ENCODE measurements around the gene TOMM22. TPM values are rescaled to one million over a fixed set of nuclear protein-coding genes. Genes with fewer than 3 reads are reported as not detected.

The TOMM22 gene
- polyA plus RNA-seq, 2 of the 4 experiments (the other 2 are of a cell fraction): 63.2 to 68.4 TPM

DNA sequence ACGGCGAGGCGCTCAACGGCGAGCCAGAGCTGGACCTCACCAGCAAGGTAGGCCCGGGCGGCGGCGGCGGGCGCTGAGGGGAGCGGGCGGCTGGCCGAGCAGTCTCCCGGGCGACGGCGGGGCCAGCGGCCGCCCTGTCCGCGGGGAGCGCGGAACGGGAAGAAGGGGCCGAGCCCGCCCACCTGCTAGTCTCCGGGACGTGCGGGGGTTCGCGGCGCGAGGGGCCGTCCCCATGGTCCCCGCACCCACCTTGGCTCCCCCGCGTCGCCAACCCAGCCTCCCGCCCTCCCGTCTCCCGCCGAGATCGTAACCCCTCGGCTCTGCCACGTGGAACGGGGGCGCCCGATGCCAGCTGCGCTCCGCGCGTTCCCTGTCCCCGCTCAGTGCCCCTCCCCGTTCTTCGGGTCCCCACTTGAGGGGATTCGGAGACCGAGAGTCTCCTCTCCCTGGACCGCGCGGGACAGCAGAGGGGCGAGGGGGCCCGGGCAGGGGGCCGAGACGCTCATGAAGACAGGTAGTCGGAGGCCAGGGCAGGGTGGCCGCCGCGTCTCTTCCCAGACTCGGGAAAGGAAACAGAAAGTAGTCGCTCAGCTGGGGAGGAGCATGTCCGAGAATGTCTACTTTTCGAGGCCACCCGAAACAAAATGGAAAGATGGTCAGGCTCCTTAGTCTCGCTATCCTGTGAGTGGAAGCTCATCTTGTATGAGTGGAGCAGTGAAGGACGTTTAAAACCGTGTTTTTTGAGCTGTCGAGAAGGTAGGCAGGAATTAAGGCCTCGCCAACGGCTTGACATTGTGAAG lies 24.5 kb downstream of the TOMM22 start:
- WGBS (ENCODE audit: missing lambda C conversion rate): 1% methylated on average over 8 of the region's 80 CpGs
- H3K4me1 ChIP-seq: peaks cover 22% of the 10 kb centered on the region; the same call in 2 of the 3 replicates
- no peaks in the 10 kb centered on the region for H3K9me3 ChIP-seq
- TF ChIP-seq MAZ (IDR thresholded peaks at IDR 0.05; ENCODE audit: borderline replicate concordance, low read depth, low read length) (no peak), FOSB (CRISPR knock-in tag; IDR thresholded peaks at IDR 0.05) (no peak), CHD2 (IDR thresholded peaks at IDR 0.05; ENCODE audit: low read length, partially characterized antibody) (no peak), TP53 (CRISPR knock-in tag; IDR thresholded peaks at IDR 0.05) (no peak), SMC3 (IDR thresholded peaks at IDR 0.05) (no peak), NFE2L2 (conservative IDR thresholded peaks at IDR 0.05; ENCODE audit: low read length) (no peak), TFCP2L1 (CRISPR knock-in tag; IDR thresholded peaks at IDR 0.05) (no peak), KDM5A (IDR thresholded peaks at IDR 0.05) (0 out of 2 replicates have a peak, but pooled peaks have one; percentile 30), HOXB13 (CRISPR knock-in tag; IDR thresholded peaks at IDR 0.05; ENCODE audit: low read depth) (no peak), JUN (IDR thresholded peaks at IDR 0.05) (peak in 1 of 2 experiments; percentile 29; a peak in 1 of 5 replicates), HOXB5 (CRISPR knock-in tag; IDR thresholded peaks at IDR 0.05) (no peak), CHD4 (IDR thresholded peaks at IDR 0.05; ENCODE audit: borderline replicate concordance) (no peak), CBX2 (IDR thresholded peaks at IDR 0.05; ENCODE audit: borderline replicate concordance, low read depth) (no peak), RAD21 (conservative IDR thresholded peaks at IDR 0.05 in 1 of 2, IDR thresholded peaks at IDR 0.05 in 1 of 2) (no peak), MYC (IDR thresholded peaks at IDR 0.05; ENCODE audit: borderline replicate concordance, low read length) (no peak), RFX5 (IDR thresholded peaks at IDR 0.05) (no peak), EP300 (IDR thresholded peaks at IDR 0.05) (no peak), POLR2A (IDR thresholded peaks at IDR 0.05; ENCODE audit: low read length) (no peak), ZC3H11A (IDR thresholded peaks at IDR 0.05) (no peak)
- TF ChIP-seq, protein P1, sequence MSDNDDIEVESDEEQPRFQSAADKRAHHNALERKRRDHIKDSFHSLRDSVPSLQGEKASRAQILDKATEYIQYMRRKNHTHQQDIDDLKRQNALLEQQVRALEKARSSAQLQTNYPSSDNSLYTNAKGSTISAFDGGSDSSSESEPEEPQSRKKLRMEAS (IDR thresholded peaks at IDR 0.05): peak; percentile 57
- TF ChIP-seq, protein P2, sequence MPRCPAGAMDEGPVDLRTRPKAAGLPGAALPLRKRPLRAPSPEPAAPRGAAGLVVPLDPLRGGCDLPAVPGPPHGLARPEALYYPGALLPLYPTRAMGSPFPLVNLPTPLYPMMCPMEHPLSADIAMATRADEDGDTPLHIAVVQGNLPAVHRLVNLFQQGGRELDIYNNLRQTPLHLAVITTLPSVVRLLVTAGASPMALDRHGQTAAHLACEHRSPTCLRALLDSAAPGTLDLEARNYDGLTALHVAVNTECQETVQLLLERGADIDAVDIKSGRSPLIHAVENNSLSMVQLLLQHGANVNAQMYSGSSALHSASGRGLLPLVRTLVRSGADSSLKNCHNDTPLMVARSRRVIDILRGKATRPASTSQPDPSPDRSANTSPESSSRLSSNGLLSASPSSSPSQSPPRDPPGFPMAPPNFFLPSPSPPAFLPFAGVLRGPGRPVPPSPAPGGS (IDR thresholded peaks at IDR 0.05): no peak
- TF ChIP-seq, protein P3, sequence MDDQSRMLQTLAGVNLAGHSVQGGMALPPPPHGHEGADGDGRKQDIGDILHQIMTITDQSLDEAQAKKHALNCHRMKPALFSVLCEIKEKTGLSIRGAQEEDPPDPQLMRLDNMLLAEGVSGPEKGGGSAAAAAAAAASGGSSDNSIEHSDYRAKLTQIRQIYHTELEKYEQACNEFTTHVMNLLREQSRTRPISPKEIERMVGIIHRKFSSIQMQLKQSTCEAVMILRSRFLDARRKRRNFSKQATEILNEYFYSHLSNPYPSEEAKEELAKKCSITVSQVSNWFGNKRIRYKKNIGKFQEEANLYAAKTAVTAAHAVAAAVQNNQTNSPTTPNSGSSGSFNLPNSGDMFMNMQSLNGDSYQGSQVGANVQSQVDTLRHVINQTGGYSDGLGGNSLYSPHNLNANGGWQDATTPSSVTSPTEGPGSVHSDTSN (IDR thresholded peaks at IDR 0.05): no peak
- TF ChIP-seq, protein P4, sequence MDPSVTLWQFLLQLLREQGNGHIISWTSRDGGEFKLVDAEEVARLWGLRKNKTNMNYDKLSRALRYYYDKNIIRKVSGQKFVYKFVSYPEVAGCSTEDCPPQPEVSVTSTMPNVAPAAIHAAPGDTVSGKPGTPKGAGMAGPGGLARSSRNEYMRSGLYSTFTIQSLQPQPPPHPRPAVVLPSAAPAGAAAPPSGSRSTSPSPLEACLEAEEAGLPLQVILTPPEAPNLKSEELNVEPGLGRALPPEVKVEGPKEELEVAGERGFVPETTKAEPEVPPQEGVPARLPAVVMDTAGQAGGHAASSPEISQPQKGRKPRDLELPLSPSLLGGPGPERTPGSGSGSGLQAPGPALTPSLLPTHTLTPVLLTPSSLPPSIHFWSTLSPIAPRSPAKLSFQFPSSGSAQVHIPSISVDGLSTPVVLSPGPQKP (IDR thresholded peaks at IDR 0.05; ENCODE audit: low read depth, low read length): no peak
- TF ChIP-seq, protein P5, sequence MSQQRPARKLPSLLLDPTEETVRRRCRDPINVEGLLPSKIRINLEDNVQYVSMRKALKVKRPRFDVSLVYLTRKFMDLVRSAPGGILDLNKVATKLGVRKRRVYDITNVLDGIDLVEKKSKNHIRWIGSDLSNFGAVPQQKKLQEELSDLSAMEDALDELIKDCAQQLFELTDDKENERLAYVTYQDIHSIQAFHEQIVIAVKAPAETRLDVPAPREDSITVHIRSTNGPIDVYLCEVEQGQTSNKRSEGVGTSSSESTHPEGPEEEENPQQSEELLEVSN (IDR thresholded peaks at IDR 0.05; ENCODE audit: borderline replicate concordance, low read depth): peak; percentile 46; the same call in 1 of the 2 replicates
- H3K4me2 ChIP-seq: peak overlapping the region; percentile 93
- peak overlapping the region; percentile 82 for H3K4me3 ChIP-seq
- peak overlapping the region; percentile 90 to 97 for H3K27ac ChIP-seq
- no peak for FAIRE-seq
- no peak for DNase-seq (ENCODE audit: low read depth in 1 of 2, low spot score in 1 of 2)
- ATAC-seq: peak; percentile 1 to 13; a peak in 5 of 6 replicates
- ChIA-PET POLR2A (interaction anchor here (0.9 to 1.7 kb wide), 3 partner anchors 9 to 25 kb away, joined by 3 to 7 read pairs (median 5); partner anchors contain the start of gene TOMM22), CTCF (interaction anchor here (0.7 to 4.0 kb wide), 7 partner anchors 12 to 268 kb away, joined by 3 to 22 read pairs (median 7); partner anchors contain the start of gene TOMM22)

All from A549 (cell line).